ENCODE data around the gene HECA. TPM values are rescaled to one million over a fixed set of nuclear protein-coding genes. Genes with fewer than 3 reads are reported as not detected.

HECA gene
- total and polyA plus RNA-seq, 2 of the 4 experiments (the other 2 are of a cell fraction) = 3.1 to 4.3 TPM

- H4K20me1 ChIP-seq (ENCODE audit: insufficient read depth, low read length) = peaks cover 28% of the 10 kb centered on the region; the same call in 1 of the 2 replicates
- H3K79me1 ChIP-seq (ENCODE audit: low read depth in 1 of 2, low read length in 2 of 2) = peaks cover 27 to 37% of the 10 kb centered on the region in 2 experiments
- dilution Hi-C loops (cut with HindIII; ENCODE audit: low sequenced_read_pairs, unreplicated experiment) = no loop called here
- ChIA-PET CTCF (interaction anchor here (1.7 kb wide), 1 partner anchor 17 kb away, joined by 3 read pairs; no protein-coding TSS in a partner anchor), POLR2A (ENCODE audit: unreplicated experiment) (no interaction called here)
- H3K9me3 ChIP-seq (ENCODE audit: control insufficient read depth, insufficient read depth, low read length) = no peaks in the 10 kb centered on the region
- no peaks in the 10 kb centered on the region for H3K27me3 ChIP-seq (ENCODE audit: control insufficient read depth, insufficient read depth, low read length)
- no peak overlapping the region for H2AK9ac ChIP-seq (replicated peaks; ENCODE audit: low read depth, low read length, poor library complexity)
- H4K5ac ChIP-seq (ENCODE audit: low read depth, low read length) = peak overlapping the region; percentile 30; the same call in 1 of the 2 replicates
- no peak for TF ChIP-seq CHD1 (IDR thresholded peaks at IDR 0.05; ENCODE audit: low read depth, low read length)
- TF ChIP-seq MXI1 (IDR thresholded peaks at IDR 0.05; ENCODE audit: borderline replicate concordance, low read depth, low read length) = no peak
- TF ChIP-seq ELK1 (IDR thresholded peaks at IDR 0.05; ENCODE audit: borderline replicate concordance, low read depth, low read length) = no peak
- no peak for TF ChIP-seq RAD21 (IDR thresholded peaks at IDR 0.05; ENCODE audit: low read length)
- no peak for TF ChIP-seq MAFK (IDR thresholded peaks at IDR 0.05; ENCODE audit: low read depth, low read length)
- no peak for TF ChIP-seq USF2 (IDR thresholded peaks at IDR 0.05; ENCODE audit: low read depth, low read length)
- TF ChIP-seq CEBPB (IDR thresholded peaks at IDR 0.05; ENCODE audit: low read depth, low read length) = no peak
- no peak for TF ChIP-seq NFE2L2 (IDR thresholded peaks at IDR 0.05; ENCODE audit: low read depth, low read length)
- TF ChIP-seq RFX5 (IDR thresholded peaks at IDR 0.05; ENCODE audit: low read depth, low read length) = no peak
- H4K8ac ChIP-seq (ENCODE audit: low read depth in 2 of 2, low read length in 2 of 2) = no peak overlapping the region
- 0 out of 2 replicates have a peak overlapping the region, but pooled peaks have one; percentile 3 for H2BK20ac ChIP-seq (ENCODE audit: low read depth, low read length)
- peaks cover 27% of the 10 kb centered on the region for H3K4me1 ChIP-seq (ENCODE audit: control insufficient read depth, insufficient read depth, low read length)
- H2BK15ac ChIP-seq (ENCODE audit: low read depth, low read length) = no peak overlapping the region
- no peak overlapping the region for H4K91ac ChIP-seq (ENCODE audit: insufficient read depth, low read depth, low read length)
- H3K9ac ChIP-seq (ENCODE audit: low read depth, low read length) = no peak overlapping the region
- H2AK5ac ChIP-seq (ENCODE audit: low read depth, low read length) = no peak overlapping the region
- H3K9me1 ChIP-seq (ENCODE audit: insufficient read depth, low read length) = peaks cover 8% of the 10 kb centered on the region
- H3K56ac ChIP-seq (ENCODE audit: extremely low read depth, insufficient read depth, low read length) = no peak overlapping the region
- peak overlapping the region; percentile 33; the same call in 1 of the 2 replicates for H3K14ac ChIP-seq (replicated peaks; ENCODE audit: low read depth, low read length)
- intact Hi-C loops (cut with micrococcal nuclease) = loop anchor here (2.0 kb wide), 1 partner anchor 13 kb away; no protein-coding TSS in a partner anchor
- peak overlapping the region; percentile 14; the same call in 1 of the 2 replicates for H3K4ac ChIP-seq (ENCODE audit: low read depth, low read length)
- in situ Hi-C loops (cut with MboI; ENCODE audit: low sequenced_read_pairs) = no loop called here
- DNase-seq (no peak), ATAC-seq (ENCODE audit: low read depth) (no peak)
- no peak overlapping the region for H2BK5ac ChIP-seq (ENCODE audit: low read depth, low read length, poor library complexity, severe bottlenecking)
- no peak overlapping the region for H3K27ac ChIP-seq (ENCODE audit: insufficient read depth, low read length)
- no TSS peak for BruUV-seq (replicated peaks)
- no peak overlapping the region for H3K4me3 ChIP-seq (ENCODE audit: insufficient read depth, low read depth, low read length)
- peak overlapping the region; percentile 77 for H3K18ac ChIP-seq (ENCODE audit: low read depth, low read length)
- H3K4me2 ChIP-seq (ENCODE audit: low read depth, low read length) = no peak overlapping the region; the same call in 1 of the 2 replicates
- WGBS, 2 experiments (ENCODE audit: extremely low coverage in 2 of 2, insufficient read length in 1 of 2) = no CpG with 5 or more reads among the region's 6 CpGs
- H3K23ac ChIP-seq (ENCODE audit: low read depth, low read length) = peak overlapping the region; percentile 7; the same call in 1 of the 2 replicates
- no peak overlapping the region for H2AFZ ChIP-seq (replicated peaks; ENCODE audit: low read length, poor library complexity)
- no peaks in the 10 kb centered on the region for H3K36me3 ChIP-seq (ENCODE audit: control insufficient read depth, insufficient read depth, low read length)
- H2BK120ac ChIP-seq (ENCODE audit: low read depth, low read length) = no peak overlapping the region
These were observed 16.7 kb downstream of the HECA start for GRCh38 chr6:139151425-139152087.
